SK-N-SH treated with all-trans-retinoic acid at 6 μM for 48 hours (cell line): ENCODE results near the gene SHC4.

Experiments used
- ARNTL ChIP-seq: fragments of 450-650 bp; formaldehyde crosslinking; IDR thresholded peaks from 2 replicates; pipeline ENCODE4 v1.5.0; 2020; ENCODE audit warnings: low read depth, mild to moderate bottlenecking, moderate library complexity, borderline replicate concordance
- CSRNP3 ChIP-seq: fragments of 250-450 bp; sonication (Bioruptor Pico); IDR thresholded peaks from 2 replicates; pipeline ENCODE4 v1.5.1; 2021; ENCODE audit warnings: mild to moderate bottlenecking, moderate library complexity
- ESRRG ChIP-seq: fragments of 250-450 bp; sonication (Bioruptor Pico); IDR thresholded peaks from 2 replicates; pipeline ENCODE4 v1.6.1; 2021; ENCODE audit warnings: mild to moderate bottlenecking
- GLIS3 ChIP-seq: fragments of 250-450 bp; sonication (Bioruptor Pico); IDR thresholded peaks from 2 replicates; pipeline ENCODE4 v1.5.0; 2020; ENCODE audit warnings: mild to moderate bottlenecking, moderate library complexity
- ISL1 ChIP-seq: fragments of 250-450 bp; sonication (Bioruptor Pico); IDR thresholded peaks from 2 replicates; pipeline ENCODE4 v2.1.2; 2022; ENCODE audit warnings: mild to moderate bottlenecking, moderate library complexity
- PATZ1 ChIP-seq: fragments of 250-450 bp; sonication (Bioruptor Pico); IDR thresholded peaks from 2 replicates; pipeline ENCODE4 v1.8.0; 2020; ENCODE audit warnings: mild to moderate bottlenecking, moderate library complexity, borderline replicate concordance
- TSHZ2 ChIP-seq: fragments of 250-450 bp; sonication (Bioruptor Pico); IDR thresholded peaks from 2 replicates; pipeline ENCODE4 v1.5.0; 2020; ENCODE audit warnings: mild to moderate bottlenecking, moderate library complexity
- ZC3H10 ChIP-seq: fragments of 250-450 bp; sonication (Bioruptor Pico); IDR thresholded peaks from 2 replicates; pipeline ENCODE4 v1.5.1; 2021; ENCODE audit warnings: mild to moderate bottlenecking, moderate library complexity
- ZNF565 ChIP-seq: fragments of 450-650 bp; formaldehyde crosslinking; conservative IDR thresholded peaks from 2 replicates; pipeline ENCODE4 v1.5.0; 2020; ENCODE audit warnings: low read depth, mild to moderate bottlenecking, moderate library complexity
- ZNF70 ChIP-seq: fragments of 450-650 bp; formaldehyde crosslinking; IDR thresholded peaks from 2 replicates; pipeline ENCODE4 v1.5.0; 2020; ENCODE audit warnings: mild to moderate bottlenecking, moderate library complexity

GRCh38 chr15:48823237-48823636 is 140.5 kb downstream of the SHC4 start:
- TF ChIP-seq ARNTL (CRISPR knock-in tag): no peak
- no peak for TF ChIP-seq ZC3H10 (CRISPR knock-in tag)
- TF ChIP-seq ZNF70 (CRISPR knock-in tag): no peak
- no peak for TF ChIP-seq PATZ1 (CRISPR knock-in tag)
- no peak for TF ChIP-seq GLIS3 (CRISPR knock-in tag)
- no peak for TF ChIP-seq CSRNP3 (CRISPR knock-in tag)
- TF ChIP-seq ZNF565 (CRISPR knock-in tag): no peak
- TF ChIP-seq ISL1: no peak
- no peak for TF ChIP-seq TSHZ2 (CRISPR knock-in tag)
- no peak for TF ChIP-seq ESRRG
